ENCODE measurements around the gene GLRX.
A peak's percentile ranks its signal among the peaks of the same experiment; 100 is the strongest.

Gene GLRX

GRCh38 chr5:95842854-95843544 is 20.5 kb upstream of the GLRX start:
- TF ChIP-seq CTCF (IDR thresholded peaks at IDR 0.05) = no peak
- Histone ChIP-seq H3K9me3 (no peaks in the 10 kb centered on the region), H3K4me3 (no peak overlapping the region), H3K27ac (peak overlapping the region; percentile 48 to 70), H3K27me3 (no peaks in the 10 kb centered on the region), H3K4me1 (peaks cover 0 to 43% (median 15%) of the 10 kb centered on the region in 4 donors), H3K36me3 (no peaks in the 10 kb centered on the region)
- peak; percentile 80 to 85 for DNase-seq
- intact Hi-C loops (cut with DNase I; ENCODE audit: low total_unique reads) = no loop called here

GRCh38 chr5:95841914-95842812 is 19.6 kb upstream of the GLRX start:
- no peak overlapping the region for H3K4me3 ChIP-seq
- TF ChIP-seq CTCF (IDR thresholded peaks at IDR 0.05) = no peak
- peak; percentile 82 to 86 for DNase-seq
- no peaks in the 10 kb centered on the region for H3K36me3 ChIP-seq
- H3K9me3 ChIP-seq = no peaks in the 10 kb centered on the region
- intact Hi-C loops (cut with DNase I; ENCODE audit: low total_unique reads) = no loop called here
- no peaks in the 10 kb centered on the region for H3K27me3 ChIP-seq
- H3K27ac ChIP-seq = peak overlapping the region; percentile 42 to 70
- H3K4me1 ChIP-seq = peaks cover 0 to 43% (median 15%) of the 10 kb centered on the region in 4 donors

GRCh38 chr5:95840956-95841705 is 18.6 kb upstream of the GLRX start:
- Histone ChIP-seq H3K36me3 (no peaks in the 10 kb centered on the region), H3K27ac (peak overlapping the region; percentile 42 to 70), H3K4me1 (peaks cover 0 to 45% (median 22%) of the 10 kb centered on the region in 4 donors), H3K4me3 (no peak overlapping the region), H3K9me3 (no peaks in the 10 kb centered on the region), H3K27me3 (no peaks in the 10 kb centered on the region)
- intact Hi-C loops (cut with DNase I; ENCODE audit: low total_unique reads) = no loop called here
- no peak for DNase-seq
- no peak for TF ChIP-seq CTCF (IDR thresholded peaks at IDR 0.05)

GRCh38 chr5:95839658-95840057 is 17.1 kb upstream of the GLRX start:
- intact Hi-C loops (cut with DNase I; ENCODE audit: low total_unique reads) = no loop called here
- peaks cover 0 to 49% (median 24%) of the 10 kb centered on the region in 4 donors for H3K4me1 ChIP-seq
- no peak for DNase-seq
- H3K27ac ChIP-seq = no peak overlapping the region
- TF ChIP-seq CTCF (IDR thresholded peaks at IDR 0.05) = no peak
- no peaks in the 10 kb centered on the region for H3K9me3 ChIP-seq
- no peak overlapping the region for H3K4me3 ChIP-seq
- H3K27me3 ChIP-seq = no peaks in the 10 kb centered on the region
- no peaks in the 10 kb centered on the region for H3K36me3 ChIP-seq

GRCh38 chr5:95838556-95838955 is 16.0 kb upstream of the GLRX start:
- no peak for DNase-seq
- Histone ChIP-seq H3K4me3 (no peak overlapping the region), H3K36me3 (no peaks in the 10 kb centered on the region), H3K27ac (no peak overlapping the region), H3K9me3 (no peaks in the 10 kb centered on the region), H3K4me1 (peaks cover 0 to 48% (median 26%) of the 10 kb centered on the region in 4 donors), H3K27me3 (no peaks in the 10 kb centered on the region)
- TF ChIP-seq CTCF (IDR thresholded peaks at IDR 0.05) = no peak
- intact Hi-C loops (cut with DNase I; ENCODE audit: low total_unique reads) = no loop called here

Data from tibial artery (tissue), 4 donors.